SH-SY5Y (cell line): ENCODE data around the gene CASP9.

Source experiments
- GATA2 ChIP-seq: IDR thresholded peaks from 2 replicates; pipeline ENCODE4 v1.6.1; 2011; ENCODE audit warnings: mild to moderate bottlenecking, low read depth, low read length
- GATA3 ChIP-seq: IDR thresholded peaks from 2 replicates; pipeline ENCODE4 v1.6.1; 2011; ENCODE audit warnings: low read depth, mild to moderate bottlenecking, low read length, moderate library complexity

- TF ChIP-seq GATA2 (no peak), GATA3 (no peak)
These were observed 72.8 kb downstream of the CASP9 start for GRCh38 chr1:15451014-15451722.
